NB4 (cell line): ENCODE measurements around the gene ACOT4.
"Not testable (repeated sequence)": the region's sequence is repeated elsewhere in the genome, so short reads cannot be mapped to it uniquely, and the experiment has no call there.

Experiments used
- CTCF ChIP-seq: IDR thresholded peaks from one replicate; pipeline ENCODE4 v1.5.1; 2012; ENCODE audit warnings: low read depth, low read length
- MAX ChIP-seq: IDR thresholded peaks from 2 replicates; pipeline ENCODE4 v1.6.1; 2011; ENCODE audit warnings: low read depth, low read length
- POLR2A ChIP-seq: IDR thresholded peaks from 2 replicates; pipeline ENCODE4 v1.6.1; 2011; ENCODE audit warnings: mild to moderate bottlenecking; ENCODE audit not compliant: insufficient read length; ENCODE audit errors: extremely low read depth

DNA sequence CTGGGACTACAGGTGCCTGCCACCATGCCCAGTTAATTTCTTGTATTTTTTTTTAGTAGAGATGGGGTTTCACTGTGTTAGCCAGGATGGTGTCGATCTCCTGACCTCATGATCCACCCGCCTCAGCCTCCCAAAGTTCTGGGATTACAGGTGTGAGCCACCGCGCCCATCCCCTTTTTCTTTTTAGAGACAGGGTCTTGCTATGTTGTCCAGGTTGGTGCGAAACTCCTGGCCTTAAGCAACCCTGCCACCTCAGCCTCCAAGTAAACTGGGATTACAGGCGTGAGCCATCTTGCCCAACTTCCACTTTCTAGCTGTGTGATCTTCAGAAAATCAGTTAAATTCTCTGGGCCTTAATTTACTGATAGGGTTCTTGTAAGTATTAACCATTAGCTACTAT, 24.7 kb upstream of the ACOT4 start:
- not testable (repeated sequence) for TF ChIP-seq CTCF, MAX, POLR2A
